Measurements from ENCODE around the gene CDH23. TPM values are rescaled to one million over a fixed set of nuclear protein-coding genes. Genes with fewer than 3 reads are reported as not detected.

Gene CDH23
- total and polyA plus RNA-seq, 10 of the 15 experiments (the other 5 are each of a cell fraction or from before 2014, with no cell fraction given), result 0.09 to 0.40 (median 0.15) TPM; not detected in 1

DNA sequence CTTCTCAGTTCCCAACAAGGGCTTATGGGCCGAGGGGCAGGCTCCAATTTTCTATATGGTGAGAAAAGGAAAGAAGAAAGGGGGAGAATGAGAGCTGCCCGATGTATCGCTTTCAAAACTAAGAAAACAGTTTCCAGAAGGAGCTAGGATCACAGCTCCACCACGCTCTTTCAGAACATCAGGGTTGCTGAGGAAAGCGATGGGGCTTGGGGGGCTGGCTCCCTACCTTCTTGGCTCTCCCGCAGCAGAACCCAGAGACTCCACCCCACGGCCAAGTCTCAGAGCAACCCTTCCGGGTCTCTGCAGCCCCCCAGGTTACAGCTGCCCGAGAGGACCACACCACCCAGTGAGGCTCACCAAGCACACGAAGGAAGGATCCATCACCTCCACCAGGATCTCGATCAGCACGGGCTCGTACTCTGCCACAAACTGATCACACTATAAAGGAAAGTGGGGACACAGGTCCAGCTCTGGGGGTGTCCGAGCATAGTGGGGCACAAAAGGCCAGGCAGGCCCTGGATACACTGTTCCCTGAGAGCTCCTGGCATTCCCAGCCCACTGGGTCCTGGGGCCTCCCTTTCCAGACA is 422.0 kb downstream of the CDH23 start:
- no peak overlapping the region for H3K27ac ChIP-seq (ENCODE audit: control insufficient read depth, insufficient read depth)
- ChIA-PET SMC1A (ENCODE audit: uncharacterized antibody, unreplicated experiment) (interaction anchor here (1.2 kb wide), 1 partner anchor 78 kb away, joined by 4 read pairs; no protein-coding TSS in a partner anchor), POLR2A (no interaction called here), RAD21 (ENCODE audit: unreplicated experiment) (interaction anchor here (0.7 kb wide), 1 partner anchor 17 kb away, joined by 4 read pairs; no protein-coding TSS in a partner anchor), CTCF (interaction anchor here (0.6 to 8.9 kb wide), 2 partner anchors 77 to 793 kb away, joined by 3 to 46 read pairs; no protein-coding TSS in a partner anchor)
- H3K4me1 ChIP-seq (ENCODE audit: control insufficient read depth, insufficient read depth, low read length), result no peaks in the 10 kb centered on the region
- ATAC-seq, result no peak
- peak; percentile 27; the same call in 1 of the 2 replicates for TF ChIP-seq POLR2A (IDR thresholded peaks at IDR 0.05; ENCODE audit: low read depth, low read length)
- TF ChIP-seq, protein P1, sequence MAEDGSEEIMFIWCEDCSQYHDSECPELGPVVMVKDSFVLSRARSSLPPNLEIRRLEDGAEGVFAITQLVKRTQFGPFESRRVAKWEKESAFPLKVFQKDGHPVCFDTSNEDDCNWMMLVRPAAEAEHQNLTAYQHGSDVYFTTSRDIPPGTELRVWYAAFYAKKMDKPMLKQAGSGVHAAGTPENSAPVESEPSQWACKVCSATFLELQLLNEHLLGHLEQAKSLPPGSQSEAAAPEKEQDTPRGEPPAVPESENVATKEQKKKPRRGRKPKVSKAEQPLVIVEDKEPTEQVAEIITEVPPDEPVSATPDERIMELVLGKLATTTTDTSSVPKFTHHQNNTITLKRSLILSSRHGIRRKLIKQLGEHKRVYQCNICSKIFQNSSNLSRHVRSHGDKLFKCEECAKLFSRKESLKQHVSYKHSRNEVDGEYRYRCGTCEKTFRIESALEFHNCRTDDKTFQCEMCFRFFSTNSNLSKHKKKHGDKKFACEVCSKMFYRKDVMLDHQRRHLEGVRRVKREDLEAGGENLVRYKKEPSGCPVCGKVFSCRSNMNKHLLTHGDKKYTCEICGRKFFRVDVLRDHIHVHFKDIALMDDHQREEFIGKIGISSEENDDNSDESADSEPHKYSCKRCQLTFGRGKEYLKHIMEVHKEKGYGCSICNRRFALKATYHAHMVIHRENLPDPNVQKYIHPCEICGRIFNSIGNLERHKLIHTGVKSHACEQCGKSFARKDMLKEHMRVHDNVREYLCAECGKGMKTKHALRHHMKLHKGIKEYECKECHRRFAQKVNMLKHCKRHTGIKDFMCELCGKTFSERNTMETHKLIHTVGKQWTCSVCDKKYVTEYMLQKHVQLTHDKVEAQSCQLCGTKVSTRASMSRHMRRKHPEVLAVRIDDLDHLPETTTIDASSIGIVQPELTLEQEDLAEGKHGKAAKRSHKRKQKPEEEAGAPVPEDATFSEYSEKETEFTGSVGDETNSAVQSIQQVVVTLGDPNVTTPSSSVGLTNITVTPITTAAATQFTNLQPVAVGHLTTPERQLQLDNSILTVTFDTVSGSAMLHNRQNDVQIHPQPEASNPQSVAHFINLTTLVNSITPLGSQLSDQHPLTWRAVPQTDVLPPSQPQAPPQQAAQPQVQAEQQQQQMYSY (CRISPR knock-in tag; IDR thresholded peaks at IDR 0.05), result no peak
- H3K36me3 ChIP-seq (ENCODE audit: control insufficient read depth in 2 of 2, insufficient read depth in 2 of 2, low read length in 1 of 2), result peaks cover 29 to 50% of the 10 kb centered on the region in 2 experiments
- H3K4me3 ChIP-seq, result no peak overlapping the region
- H3K4me2 ChIP-seq (ENCODE audit: control insufficient read depth, insufficient read depth), result no peak overlapping the region
- WGBS (ENCODE audit: insufficient coverage, insufficient replicate concordance, low lambda C conversion rate, missing lambda C conversion rate), result 90% methylated on average over 14 of the region's 14 CpGs
- intact Hi-C loops (cut with micrococcal nuclease; ENCODE audit: unreplicated experiment) (no loop called here), in situ Hi-C loops (cut with MboI) (no loop called here)
- H3K9me3 ChIP-seq (replicated peaks; ENCODE audit: control insufficient read depth, insufficient read depth, low read length), result no peaks in the 10 kb centered on the region
- FAIRE-seq, result no peak
- no peak for DNase-seq (ENCODE audit: low read depth, low spot score)
- no peaks in the 10 kb centered on the region for H4K20me1 ChIP-seq (ENCODE audit: control insufficient read depth, insufficient read depth)
- no peak overlapping the region for H2AFZ ChIP-seq (ENCODE audit: control insufficient read depth, low read depth, low read length)
- H3K27me3 ChIP-seq (replicated peaks in 1 of 2; ENCODE audit: control insufficient read depth in 2 of 2, insufficient read depth in 2 of 2, low read length in 1 of 2), result no peaks in the 10 kb centered on the region
- no peak overlapping the region for H3K9ac ChIP-seq (ENCODE audit: control insufficient read depth, insufficient read depth, low read length)
- no TSS peak for BruUV-seq (replicated peaks)
- H3K79me2 ChIP-seq (ENCODE audit: control insufficient read depth, insufficient read depth, low read length), result no peaks in the 10 kb centered on the region

DNA sequence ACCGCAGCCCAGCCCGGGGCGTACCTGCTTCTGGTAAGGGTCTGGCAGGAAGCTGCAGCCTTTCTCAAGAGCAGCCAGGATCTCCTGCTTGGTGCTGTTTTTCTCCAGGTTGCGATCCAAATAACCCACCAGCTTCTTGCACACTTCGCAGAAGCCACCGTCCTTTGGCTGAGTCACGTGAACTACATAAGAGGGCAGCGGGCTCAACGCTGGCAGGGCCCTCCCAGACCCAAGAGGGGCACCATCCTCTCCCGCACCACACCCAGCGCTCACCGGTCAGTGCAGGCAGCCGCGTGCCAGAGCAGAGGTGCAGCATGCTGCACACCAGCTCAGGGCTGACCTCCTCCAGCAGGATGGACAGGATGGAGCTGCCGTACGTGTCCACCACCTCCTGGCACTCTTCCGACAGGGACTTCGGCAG is 422.7 kb downstream of the CDH23 start:
- Histone ChIP-seq H3K79me2 (ENCODE audit: control insufficient read depth, insufficient read depth, low read length) (no peaks in the 10 kb centered on the region), H3K27me3 (replicated peaks in 1 of 2; ENCODE audit: control insufficient read depth in 2 of 2, insufficient read depth in 2 of 2, low read length in 1 of 2) (no peaks in the 10 kb centered on the region), H3K27ac (ENCODE audit: control insufficient read depth, insufficient read depth) (no peak overlapping the region), H3K9me3 (replicated peaks; ENCODE audit: control insufficient read depth, insufficient read depth, low read length) (no peaks in the 10 kb centered on the region), H3K4me2 (ENCODE audit: control insufficient read depth, insufficient read depth) (no peak overlapping the region), H3K9ac (ENCODE audit: control insufficient read depth, insufficient read depth, low read length) (no peak overlapping the region), H4K20me1 (ENCODE audit: control insufficient read depth, insufficient read depth) (no peaks in the 10 kb centered on the region), H3K36me3 (ENCODE audit: control insufficient read depth in 2 of 2, insufficient read depth in 2 of 2, low read length in 1 of 2) (peaks cover 29 to 54% of the 10 kb centered on the region in 2 experiments), H2AFZ (ENCODE audit: control insufficient read depth, low read depth, low read length) (no peak overlapping the region), H3K4me1 (ENCODE audit: control insufficient read depth, insufficient read depth, low read length) (no peaks in the 10 kb centered on the region), H3K4me3 (no peak overlapping the region)
- 92% methylated on average over 18 of the region's 18 CpGs for WGBS (ENCODE audit: insufficient coverage, insufficient replicate concordance, low lambda C conversion rate, missing lambda C conversion rate)
- SMC1A ChIA-PET (ENCODE audit: uncharacterized antibody, unreplicated experiment), result interaction anchor here (1.2 kb wide), 1 partner anchor 77 kb away, joined by 4 read pairs; no protein-coding TSS in a partner anchor
- DNase-seq (ENCODE audit: low read depth, low spot score) (no peak), FAIRE-seq (no peak), ATAC-seq (no peak)
- intact Hi-C loops (cut with micrococcal nuclease; ENCODE audit: unreplicated experiment), result no loop called here
- no TSS peak for BruUV-seq (replicated peaks)
- CTCF ChIA-PET, result no interaction called here
- in situ Hi-C loops (cut with MboI), result no loop called here
- POLR2A ChIA-PET, result no interaction called here
- RAD21 ChIA-PET (ENCODE audit: unreplicated experiment), result no interaction called here
- TF ChIP-seq RELA (IDR thresholded peaks at IDR 0.05; ENCODE audit: borderline replicate concordance, partially characterized antibody), result no peak
- TF ChIP-seq MTA3 (IDR thresholded peaks at IDR 0.05; ENCODE audit: borderline replicate concordance, low read length), result no peak
- TF ChIP-seq MYC (IDR thresholded peaks at IDR 0.05; ENCODE audit: insufficient read depth, insufficient read length, insufficient replicate concordance, low read length, severe bottlenecking), result no peak
- TF ChIP-seq GABPA (IDR thresholded peaks at IDR 0.05; ENCODE audit: low read depth), result no peak
- TF ChIP-seq, protein P2, sequence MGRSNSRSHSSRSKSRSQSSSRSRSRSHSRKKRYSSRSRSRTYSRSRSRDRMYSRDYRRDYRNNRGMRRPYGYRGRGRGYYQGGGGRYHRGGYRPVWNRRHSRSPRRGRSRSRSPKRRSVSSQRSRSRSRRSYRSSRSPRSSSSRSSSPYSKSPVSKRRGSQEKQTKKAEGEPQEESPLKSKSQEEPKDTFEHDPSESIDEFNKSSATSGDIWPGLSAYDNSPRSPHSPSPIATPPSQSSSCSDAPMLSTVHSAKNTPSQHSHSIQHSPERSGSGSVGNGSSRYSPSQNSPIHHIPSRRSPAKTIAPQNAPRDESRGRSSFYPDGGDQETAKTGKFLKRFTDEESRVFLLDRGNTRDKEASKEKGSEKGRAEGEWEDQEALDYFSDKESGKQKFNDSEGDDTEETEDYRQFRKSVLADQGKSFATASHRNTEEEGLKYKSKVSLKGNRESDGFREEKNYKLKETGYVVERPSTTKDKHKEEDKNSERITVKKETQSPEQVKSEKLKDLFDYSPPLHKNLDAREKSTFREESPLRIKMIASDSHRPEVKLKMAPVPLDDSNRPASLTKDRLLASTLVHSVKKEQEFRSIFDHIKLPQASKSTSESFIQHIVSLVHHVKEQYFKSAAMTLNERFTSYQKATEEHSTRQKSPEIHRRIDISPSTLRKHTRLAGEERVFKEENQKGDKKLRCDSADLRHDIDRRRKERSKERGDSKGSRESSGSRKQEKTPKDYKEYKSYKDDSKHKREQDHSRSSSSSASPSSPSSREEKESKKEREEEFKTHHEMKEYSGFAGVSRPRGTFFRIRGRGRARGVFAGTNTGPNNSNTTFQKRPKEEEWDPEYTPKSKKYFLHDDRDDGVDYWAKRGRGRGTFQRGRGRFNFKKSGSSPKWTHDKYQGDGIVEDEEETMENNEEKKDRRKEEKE (IDR thresholded peaks at IDR 0.05), result no peak
- TF ChIP-seq HDGF (IDR thresholded peaks at IDR 0.05), result no peak

Data from GM12878 (cell line).